Measurements from ENCODE around the gene CTSK. TPM values are rescaled to one million over a fixed set of nuclear protein-coding genes. Genes with fewer than 3 reads are reported as not detected.
"Not testable (repeated sequence)": the region's sequence is repeated elsewhere in the genome, so short reads cannot be mapped to it uniquely, and the experiment has no call there.

The CTSK gene
- total RNA-seq, 1 experiment from 2014 or later = 4.2 TPM

DNA sequence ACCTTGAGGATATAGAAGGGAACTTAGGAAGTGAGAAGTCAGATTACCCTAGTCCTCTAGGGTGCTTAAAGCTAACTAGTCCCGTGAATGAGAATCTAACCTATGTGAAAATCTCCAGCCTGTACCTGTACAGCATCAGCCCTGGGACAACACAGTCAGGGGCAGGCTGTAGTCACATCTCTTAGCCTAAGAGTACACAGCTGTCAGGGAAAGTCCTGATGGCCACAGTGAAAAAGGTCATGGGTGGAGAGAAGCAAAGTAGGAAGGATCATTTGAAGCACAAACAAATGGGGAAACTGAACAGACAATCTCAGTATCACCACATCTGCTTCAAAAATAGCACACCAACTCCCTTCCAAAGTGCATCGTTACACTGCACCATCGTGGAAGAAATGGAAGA, 11.7 kb downstream of the CTSK start:
- Histone ChIP-seq H4K8ac (replicated peaks; ENCODE audit: insufficient read length, low read depth, low read length) (no peak overlapping the region), H3K27ac (ENCODE audit: insufficient read length, low read depth, low read length) (no peak overlapping the region), H3K56ac (ENCODE audit: insufficient read length, low read depth, low read length) (no peak overlapping the region), H3K14ac (ENCODE audit: insufficient read depth, low read length) (no peak overlapping the region), H3K4me1 (ENCODE audit: insufficient read depth, low read length) (peaks cover 9% of the 10 kb centered on the region; the same call in 1 of the 2 replicates), H3K9ac (ENCODE audit: extremely low read depth, insufficient read length, low read length) (no peak overlapping the region), H4K5ac (ENCODE audit: insufficient read length, low read depth, low read length) (no peak overlapping the region), H2BK120ac (ENCODE audit: low read depth, low read length, poor library complexity, severe bottlenecking) (no peak overlapping the region), H2BK15ac (ENCODE audit: low read depth, low read length) (no peak overlapping the region), H4K91ac (ENCODE audit: insufficient read length, low read depth, low read length) (no peak overlapping the region), H3T11ph (ENCODE audit: low read length) (no peak overlapping the region), H3K79me2 (ENCODE audit: insufficient read depth, low read length) (no peaks in the 10 kb centered on the region), H3K9me3 (ENCODE audit: control insufficient read depth, low read depth, low read length) (no peaks in the 10 kb centered on the region), H3K4ac (ENCODE audit: low read depth, low read length) (no peak overlapping the region), H4K20me1 (ENCODE audit: control insufficient read depth, insufficient read depth, insufficient read length) (no peaks in the 10 kb centered on the region), H2AK5ac (ENCODE audit: insufficient read length, low read length) (no peak overlapping the region), H3K23ac (ENCODE audit: insufficient read length, low read depth, low read length) (no peak overlapping the region), H3K79me1 (ENCODE audit: insufficient read depth, low read depth, low read length, poor library complexity, severe bottlenecking) (no peaks in the 10 kb centered on the region), H2BK20ac (ENCODE audit: low read depth, low read length, poor library complexity, severe bottlenecking) (no peak overlapping the region), H2AFZ (ENCODE audit: low read length) (no peak overlapping the region), H2BK5ac (ENCODE audit: insufficient read length, low read length) (no peak overlapping the region), H3K23me2 (ENCODE audit: insufficient read length, low read depth, low read length, poor library complexity, severe bottlenecking) (no peaks in the 10 kb centered on the region), H3K4me2 (ENCODE audit: insufficient read depth, insufficient read length, low read length) (no peak overlapping the region), H2BK12ac (ENCODE audit: insufficient read length, low read depth, low read length) (no peak overlapping the region), H3K18ac (ENCODE audit: insufficient read length, low read depth, low read length) (no peak overlapping the region), H3K27me3 (ENCODE audit: insufficient read depth, low read length) (no peaks in the 10 kb centered on the region)
- Mint-ChIP-seq H3K4me3 (no peak overlapping the region), H3K27ac (no peak overlapping the region), H3K9me3 (no peaks in the 10 kb centered on the region), H3K4me1 (peaks cover 26 to 30% of the 10 kb centered on the region in 2 experiments), H3K27me3 (ENCODE audit: low read depth) (no peaks in the 10 kb centered on the region), H3K36me3 (ENCODE audit: insufficient read depth in 1 of 3, low read depth in 3 of 3) (no peaks in the 10 kb centered on the region; a peak in 1 of 7 replicates)
- no peak for DNase-seq
- WGBS (ENCODE audit: extremely low coverage, insufficient read length, low lambda C conversion rate) = no CpG with 5 or more reads among the region's 3 CpGs
- TF ChIP-seq CTCF (conservative IDR thresholded peaks at IDR 0.05) = no peak

GRCh38 chr1:150793778-150794177, 14.3 kb downstream of the CTSK start:
- H2AFZ ChIP-seq (ENCODE audit: low read length); H3T11ph ChIP-seq (ENCODE audit: low read length); H3K27ac ChIP-seq (ENCODE audit: insufficient read length, low read depth, low read length); H3K27ac Mint-ChIP-seq; H3K23ac ChIP-seq (ENCODE audit: insufficient read length, low read depth, low read length); H3K4me2 ChIP-seq (ENCODE audit: insufficient read depth, insufficient read length, low read length); H4K91ac ChIP-seq (ENCODE audit: insufficient read length, low read depth, low read length); H3K27me3 Mint-ChIP-seq (ENCODE audit: low read depth); H3K27me3 ChIP-seq (ENCODE audit: insufficient read depth, low read length); H3K9ac ChIP-seq (ENCODE audit: extremely low read depth, insufficient read length, low read length); H3K79me2 ChIP-seq (ENCODE audit: insufficient read depth, low read length); H3K23me2 ChIP-seq (ENCODE audit: insufficient read length, low read depth, low read length, poor library complexity, severe bottlenecking); DNase-seq; H3K56ac ChIP-seq (ENCODE audit: insufficient read length, low read depth, low read length); H3K4ac ChIP-seq (ENCODE audit: low read depth, low read length); H2BK5ac ChIP-seq (ENCODE audit: insufficient read length, low read length); H2BK20ac ChIP-seq (ENCODE audit: low read depth, low read length, poor library complexity, severe bottlenecking); H2BK12ac ChIP-seq (ENCODE audit: insufficient read length, low read depth, low read length); H3K9me3 ChIP-seq (ENCODE audit: control insufficient read depth, low read depth, low read length); H2AK5ac ChIP-seq (ENCODE audit: insufficient read length, low read length); H3K18ac ChIP-seq (ENCODE audit: insufficient read length, low read depth, low read length); H3K9me3 Mint-ChIP-seq; H3K36me3 Mint-ChIP-seq (ENCODE audit: insufficient read depth in 1 of 3, low read depth in 3 of 3); H3K4me3 Mint-ChIP-seq; H3K4me1 ChIP-seq (ENCODE audit: insufficient read depth, low read length); H4K20me1 ChIP-seq (ENCODE audit: control insufficient read depth, insufficient read depth, insufficient read length); H4K8ac ChIP-seq (replicated peaks; ENCODE audit: insufficient read length, low read depth, low read length); H2BK15ac ChIP-seq (ENCODE audit: low read depth, low read length); H3K79me1 ChIP-seq (ENCODE audit: insufficient read depth, low read depth, low read length, poor library complexity, severe bottlenecking); H2BK120ac ChIP-seq (ENCODE audit: low read depth, low read length, poor library complexity, severe bottlenecking); H4K5ac ChIP-seq (ENCODE audit: insufficient read length, low read depth, low read length); H3K14ac ChIP-seq (ENCODE audit: insufficient read depth, low read length): not testable (repeated sequence)
- H3K4me1 Mint-ChIP-seq = peaks cover 16 to 19% of the 10 kb centered on the region in 2 experiments
- no CpG with 5 or more reads among the region's 3 CpGs for WGBS (ENCODE audit: extremely low coverage, insufficient read length, low lambda C conversion rate)
